IPS-18c (cell line): Measurements from ENCODE around the gene TK2.
"Not testable (repeated sequence)": the region's sequence is repeated elsewhere in the genome, so short reads cannot be mapped to it uniquely, and the experiment has no call there.

ENCODE experiments used
- H3K4me3 ChIP-seq: 2 replicates; pipeline ENCODE4 v1.7.0; 2013; ENCODE audit warnings: low read depth, mild to moderate bottlenecking, low read length, moderate library complexity; ENCODE audit not compliant: insufficient read depth
- H3K9me3 ChIP-seq: one replicate; pipeline ENCODE4 v1.6.1; 2013; ENCODE audit warnings: mild to moderate bottlenecking, low read length, moderate library complexity; ENCODE audit not compliant: control insufficient read depth, insufficient read depth

Gene TK2

DNA sequence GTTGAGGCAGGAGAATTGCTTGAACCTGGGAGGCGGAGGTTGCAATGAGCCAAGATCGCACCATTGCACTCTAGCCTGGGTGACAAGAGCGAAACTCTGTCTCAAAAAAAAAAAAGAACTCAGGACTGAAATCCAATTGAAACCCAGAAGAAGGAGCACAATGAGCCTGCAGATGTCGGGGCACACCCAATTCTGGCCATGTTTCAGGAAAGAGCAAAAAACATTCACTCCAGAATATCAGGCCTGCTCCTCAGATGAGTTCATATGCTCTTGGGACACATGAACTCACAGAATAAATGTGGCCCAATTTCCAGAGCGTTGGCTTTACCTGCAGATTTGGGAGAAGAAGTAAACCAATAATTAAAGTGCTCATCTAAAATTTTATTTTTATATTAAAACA lies 26.4 kb upstream of the TK2 start:
- H3K9me3 ChIP-seq: no peaks in the 10 kb centered on the region
- no peak overlapping the region for H3K4me3 ChIP-seq

- no peak overlapping the region for H3K4me3 ChIP-seq
- H3K9me3 ChIP-seq: no peaks in the 10 kb centered on the region
These were observed 25.1 kb upstream of the TK2 start for GRCh38 chr16:66575060-66575459.

DNA sequence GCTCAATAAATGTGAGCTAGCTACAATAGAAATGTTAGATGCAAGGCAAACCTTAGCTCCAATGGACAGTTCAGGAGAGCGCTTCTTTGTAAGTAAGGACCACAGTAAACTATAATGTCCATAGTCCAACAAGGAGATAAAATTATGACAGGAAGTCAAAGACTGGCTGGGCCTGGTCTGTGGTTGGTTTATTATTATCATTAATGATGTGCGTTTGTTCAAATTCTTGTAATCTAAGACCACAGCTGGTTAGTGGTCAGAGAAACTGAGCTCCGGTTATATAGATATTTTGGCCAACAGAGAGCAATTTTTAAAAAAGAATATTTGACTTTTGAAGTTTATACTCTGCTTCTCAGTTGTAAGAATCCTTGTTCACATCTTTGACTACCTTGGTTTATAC lies 24.6 kb upstream of the TK2 start:
- no peaks in the 10 kb centered on the region for H3K9me3 ChIP-seq
- no peak overlapping the region for H3K4me3 ChIP-seq

- H3K4me3 ChIP-seq: no peak overlapping the region
These were observed 24.2 kb upstream of the TK2 start for GRCh38 chr16:66574081-66574480.

DNA sequence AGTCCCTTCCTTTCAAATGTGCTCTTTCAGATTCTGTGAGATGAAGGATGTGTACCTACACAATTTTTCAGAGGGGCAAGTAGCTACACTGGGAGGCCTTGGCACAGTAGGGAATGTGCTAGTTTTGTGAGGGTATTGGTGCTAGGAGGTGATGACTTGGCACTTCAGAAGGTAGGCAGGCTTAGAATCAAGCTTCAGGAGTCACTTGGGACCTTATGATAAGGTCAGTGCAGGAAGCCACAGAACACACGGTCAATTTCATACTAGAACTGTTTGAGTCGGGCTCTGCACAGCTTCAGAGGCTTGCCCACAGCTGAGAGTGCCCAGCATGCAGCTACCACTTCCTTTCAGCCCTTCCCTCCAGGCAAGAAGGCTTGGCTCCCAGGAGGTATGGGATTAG lies 22.4 kb upstream of the TK2 start:
- Histone ChIP-seq H3K9me3 (no peaks in the 10 kb centered on the region), H3K4me3 (no peak overlapping the region)

More at GRCh38 chr16:66574081-66574480, 24.2 kb upstream of the TK2 start:
- H3K9me3 ChIP-seq: no peaks in the 10 kb centered on the region

DNA sequence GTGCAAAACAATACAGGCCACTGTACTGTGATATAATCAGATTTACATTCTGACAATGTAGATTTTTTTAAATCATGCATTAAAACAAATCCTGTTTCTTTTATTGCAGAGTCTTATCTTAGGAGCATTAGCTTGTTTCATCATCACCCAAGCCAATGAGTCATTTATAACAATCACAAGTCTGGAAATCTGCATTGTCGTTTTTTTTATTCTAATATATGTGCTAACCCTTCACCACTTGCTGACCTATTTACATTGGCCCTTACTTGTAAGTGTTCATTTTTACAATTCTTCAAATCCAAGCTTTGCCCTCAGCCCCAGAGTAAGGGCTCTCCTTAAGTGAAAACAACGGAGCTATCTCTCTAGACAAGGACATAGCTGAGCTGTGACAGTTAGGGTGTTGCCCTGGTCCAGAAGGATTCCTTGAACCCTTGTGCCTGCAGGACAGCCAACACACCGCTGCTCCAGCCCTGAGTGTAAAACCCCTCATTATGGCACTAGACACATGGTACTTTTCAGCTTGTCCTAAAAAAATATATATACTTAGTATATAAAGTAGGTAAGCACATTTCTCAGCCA lies 20.0 kb upstream of the TK2 start:
- no peak overlapping the region for H3K4me3 ChIP-seq
- H3K9me3 ChIP-seq: no peaks in the 10 kb centered on the region

DNA sequence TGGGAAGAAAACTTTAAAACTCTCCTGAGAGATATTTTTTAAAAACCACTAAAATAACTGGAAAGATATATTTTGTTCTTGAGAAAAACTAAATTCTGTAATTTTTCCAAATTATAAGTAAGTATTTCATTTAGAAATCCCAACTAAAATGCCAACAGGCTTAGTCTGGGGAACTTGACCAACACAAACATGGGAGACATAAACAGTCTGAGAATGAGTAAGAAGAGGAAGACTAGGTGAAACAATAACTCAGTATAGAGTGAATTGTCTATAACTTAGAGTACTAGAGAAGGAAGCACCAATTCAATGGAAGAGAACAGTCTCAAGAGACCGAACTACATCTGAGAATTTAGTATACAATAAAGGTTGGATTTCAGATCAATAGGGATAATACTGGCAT lies 19.2 kb upstream of the TK2 start:
- H3K4me3 ChIP-seq: no peak overlapping the region
- H3K9me3 ChIP-seq: no peaks in the 10 kb centered on the region

- H3K4me3 ChIP-seq: no peak overlapping the region
- H3K9me3 ChIP-seq: no peaks in the 10 kb centered on the region
These were observed 18.4 kb upstream of the TK2 start for GRCh38 chr16:66568355-66568754.

GRCh38 chr16:66567270-66567669 lies 17.3 kb upstream of the TK2 start:
- H3K9me3 ChIP-seq, H3K4me3 ChIP-seq: not testable (repeated sequence)

GRCh38 chr16:66566051-66566901 lies 16.4 kb upstream of the TK2 start, which contains the start of gene CMTM1:
Gene CMTM1, plus strand, starts transcription at chr16:66566439. Its CDS starts 75 bp downstream, at chr16:66566514.
- no peak within 1 kb of the TSS for H3K4me3 ChIP-seq
- no peaks in the 10 kb centered on the region for H3K9me3 ChIP-seq

GRCh38 chr16:66563574-66564334 lies 13.8 kb upstream of the TK2 start:
- no peaks in the 10 kb centered on the region for H3K9me3 ChIP-seq
- H3K4me3 ChIP-seq: no peak overlapping the region

GRCh38 chr16:66562986-66563385 lies 13.1 kb upstream of the TK2 start:
- no peak overlapping the region for H3K4me3 ChIP-seq
- H3K9me3 ChIP-seq: no peaks in the 10 kb centered on the region

DNA sequence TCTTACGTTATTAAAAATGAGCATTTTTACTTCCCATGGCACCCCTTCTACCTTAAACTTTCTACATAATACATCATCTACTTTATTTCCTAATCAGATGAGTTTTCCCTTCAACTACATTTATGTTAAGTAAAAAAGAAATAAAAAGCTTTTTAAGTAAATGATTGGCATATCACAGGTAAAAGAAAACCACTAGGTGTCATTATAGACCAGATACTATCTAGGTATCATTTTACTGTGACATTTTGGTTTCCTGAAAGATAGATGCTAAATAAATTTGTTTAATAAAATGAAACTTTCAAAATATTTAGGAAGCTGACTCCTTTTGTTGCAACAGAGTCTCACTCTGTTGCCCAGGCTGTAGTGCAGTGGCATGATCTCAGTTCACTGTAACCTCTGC lies 12.5 kb upstream of the TK2 start:
- Histone ChIP-seq H3K4me3 (no peak overlapping the region), H3K9me3 (no peaks in the 10 kb centered on the region)

- Histone ChIP-seq H3K9me3 (no peaks in the 10 kb centered on the region), H3K4me3 (no peak overlapping the region)
These were observed 11.6 kb upstream of the TK2 start for GRCh38 chr16:66561381-66562080.

DNA sequence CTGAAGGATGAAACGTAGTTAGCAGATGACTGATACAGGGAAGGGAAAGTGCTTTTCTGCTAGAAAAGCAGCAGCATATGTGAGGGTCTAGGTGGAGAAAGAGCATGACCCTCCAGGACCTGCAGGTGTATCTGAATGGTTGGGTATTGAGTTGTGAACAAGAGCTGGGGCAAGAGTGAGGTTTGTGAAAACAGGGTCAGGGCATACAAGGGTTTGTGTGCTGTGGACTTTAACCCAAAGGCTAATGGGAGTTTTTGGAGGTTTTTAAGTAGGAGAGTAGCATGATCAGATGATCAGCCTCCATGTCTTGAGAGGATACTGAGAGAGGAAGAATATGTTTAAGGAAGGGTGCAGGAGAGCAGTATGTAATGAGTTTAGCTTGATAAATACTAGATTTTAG lies 10.2 kb upstream of the TK2 start:
- H3K9me3 ChIP-seq: no peaks in the 10 kb centered on the region

DNA sequence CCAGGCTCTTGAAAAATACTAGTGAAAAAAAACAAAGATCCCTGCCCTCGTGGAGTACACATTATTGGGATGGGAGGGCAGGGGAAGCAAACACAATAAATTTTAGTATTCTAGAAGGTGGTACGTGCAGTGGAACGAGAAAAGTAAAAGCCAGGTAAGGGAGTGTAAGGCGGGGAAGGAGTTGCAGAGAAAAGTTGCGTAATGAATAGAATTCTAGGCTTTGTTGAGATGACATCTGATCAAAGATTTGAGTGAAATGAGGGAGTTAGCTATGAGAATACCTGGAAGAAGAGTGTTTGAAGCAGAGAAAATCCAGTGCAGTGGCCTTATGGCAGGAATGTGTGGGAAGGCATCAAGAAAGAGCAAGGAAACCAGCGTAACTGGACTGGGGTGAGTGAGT lies 4.6 kb upstream of the TK2 start:
- H3K9me3 ChIP-seq: no peaks in the 10 kb centered on the region
- no peak overlapping the region for H3K4me3 ChIP-seq

More for the DNA sequence above, 10.2 kb upstream of the TK2 start:
- no peak overlapping the region for H3K4me3 ChIP-seq

- no peaks in the 10 kb centered on the region for H3K9me3 ChIP-seq
- no peak overlapping the region for H3K4me3 ChIP-seq
These were observed 4.1 kb upstream of the TK2 start for GRCh38 chr16:66554021-66554420.
